CD4-positive, alpha-beta T cell treated with Interleukin-2 at 100 ng/mL for 4 hours (primary cell): Measurements from ENCODE around the gene KASH5.
"Not testable (repeated sequence)": the region's sequence is repeated elsewhere in the genome, so short reads cannot be mapped to it uniquely, and the experiment has no call there.

ENCODE experiments used
- DNase-seq: peaks from one replicate; pipeline ENCODE4 v3.0.0-alpha.2; 2020; ENCODE audit warnings: low spot score

The KASH5 gene

DNA sequence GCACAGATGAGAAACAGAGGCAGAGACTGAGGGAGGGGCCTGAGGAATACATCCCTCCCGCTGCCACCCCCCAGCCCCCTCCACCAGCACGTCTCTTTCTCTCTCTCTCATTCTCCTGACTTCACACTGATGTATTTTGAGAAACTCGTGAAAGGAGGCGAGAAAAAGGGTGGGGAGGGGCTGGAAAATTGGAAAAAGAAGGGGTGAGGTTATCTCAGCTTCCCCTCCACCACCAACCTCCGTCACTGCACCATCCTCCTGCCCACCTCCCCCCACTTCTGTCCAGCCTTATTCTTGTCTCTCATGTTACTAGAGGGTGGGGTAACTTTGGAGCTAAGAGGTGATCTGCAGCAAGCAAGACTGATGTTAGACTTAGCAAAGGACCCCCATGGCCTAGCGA lies 51.8 kb downstream of the KASH5 start:
- no peak for DNase-seq

DNA sequence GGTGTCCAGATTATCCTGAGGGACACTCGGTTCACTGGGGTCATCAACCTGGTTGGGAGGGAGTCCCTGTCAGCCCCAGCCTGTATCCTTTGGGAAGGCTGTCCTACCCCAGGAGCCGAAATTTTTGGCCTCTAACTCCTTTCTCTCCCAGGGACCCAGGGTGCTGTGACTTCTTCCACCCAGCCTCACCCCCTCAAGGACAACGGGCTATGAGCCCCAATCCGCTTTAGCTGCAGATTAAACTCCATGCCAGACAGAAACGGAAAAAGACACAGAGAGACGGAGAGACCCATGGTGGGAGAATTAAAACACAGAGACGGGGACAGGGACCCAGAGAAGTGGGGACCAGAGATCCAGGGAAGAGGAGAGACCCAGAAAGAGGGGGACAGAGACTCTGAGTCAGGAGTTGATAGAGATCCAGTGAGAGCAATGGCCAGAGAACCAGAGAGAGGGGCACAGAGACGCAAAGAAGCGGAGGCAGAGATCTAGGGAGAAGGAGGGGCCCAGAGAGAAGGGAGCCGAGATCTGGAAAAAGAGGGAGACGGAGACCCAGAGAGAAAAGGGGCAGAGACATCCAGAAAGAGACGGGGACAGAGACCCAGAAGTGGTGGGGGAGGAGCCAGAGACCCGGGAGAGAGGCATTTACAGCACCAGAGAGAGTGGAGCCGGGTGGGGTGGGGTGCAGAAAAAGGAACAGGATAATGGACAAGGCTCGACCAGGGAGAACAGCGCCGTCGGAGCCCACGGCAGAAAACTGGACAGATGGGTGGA lies 52.6 kb downstream of the KASH5 start:
- no peak for DNase-seq

DNA sequence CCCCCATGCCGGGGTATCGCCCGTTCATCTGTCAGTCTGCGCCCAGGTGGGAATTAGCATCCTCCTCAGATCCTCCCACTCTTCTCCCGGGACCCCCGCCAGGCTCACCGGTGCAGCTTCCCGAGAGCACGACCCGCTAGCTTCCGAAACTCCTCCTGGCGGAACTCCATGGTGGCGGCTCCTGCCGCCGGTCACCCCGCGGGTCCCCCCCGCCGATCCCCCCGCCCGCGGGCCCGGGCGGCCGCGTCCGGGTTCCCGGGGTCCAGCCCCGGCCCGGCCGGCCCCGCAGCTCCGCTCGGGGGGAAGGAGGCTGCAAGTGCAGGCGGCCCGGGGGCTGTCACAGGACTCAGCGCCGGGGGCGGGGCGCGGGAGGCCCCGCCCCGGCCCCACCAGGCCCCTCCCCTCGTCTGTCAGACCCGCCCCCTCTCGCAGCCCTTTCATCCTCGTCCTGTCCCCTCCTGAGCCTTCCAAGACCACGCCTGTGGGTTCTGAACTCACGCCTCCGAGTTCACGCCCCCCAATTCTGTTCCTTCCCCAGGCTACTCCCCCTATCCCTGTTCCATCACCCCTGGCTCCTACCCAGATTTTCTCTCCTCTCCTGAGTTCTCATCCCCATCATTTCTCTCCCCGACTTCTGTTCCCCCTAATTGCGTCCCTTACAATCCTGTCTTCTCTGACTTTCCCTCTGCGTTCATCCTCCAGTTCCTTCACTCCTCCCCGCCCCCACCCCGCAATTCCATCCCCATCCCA lies 53.3 kb downstream of the KASH5 start, which contains the start of gene SLC17A7:
Gene SLC17A7, minus strand, starts transcription at position 318 of the 750 bp plus-strand sequence. Its CDS starts 148 bp downstream, at position 170.
- no peak for DNase-seq

GRCh38 chr19:49441960-49442350 lies 53.9 kb downstream of the KASH5 start:
- DNase-seq = no peak

DNA sequence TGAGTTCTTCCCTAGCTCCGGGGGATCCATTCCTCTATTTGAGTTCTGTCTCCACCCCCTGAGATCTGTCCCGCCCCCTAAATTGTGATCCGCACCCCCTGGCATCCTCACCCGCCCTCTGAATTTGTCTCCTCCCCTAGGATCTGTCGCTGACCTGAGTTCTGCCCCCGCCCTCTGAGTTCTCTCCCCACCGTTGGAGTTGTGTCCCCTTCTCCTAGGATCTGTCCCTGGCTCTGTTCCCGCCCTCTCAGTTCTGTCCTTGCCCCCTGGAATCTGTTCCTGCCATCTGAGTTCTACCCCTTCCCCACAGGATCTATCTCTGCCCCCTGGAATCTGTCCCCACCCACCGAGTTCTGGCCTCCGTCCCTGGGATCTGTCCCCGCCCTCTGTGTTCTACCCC lies 54.3 kb downstream of the KASH5 start:
- no peak for DNase-seq

GRCh38 chr19:49442771-49443365 lies 54.8 kb downstream of the KASH5 start:
- DNase-seq = peak; percentile 37

- peak; percentile 93 for DNase-seq
Observed at GRCh38 chr19:49443366-49444099, 55.5 kb downstream of the KASH5 start.

GRCh38 chr19:49444100-49444700 lies 56.2 kb downstream of the KASH5 start:
- not testable (repeated sequence) for DNase-seq

- DNase-seq = no peak
Observed at GRCh38 chr19:49445997-49446396, 57.9 kb downstream of the KASH5 start.

GRCh38 chr19:49447485-49448431 lies 59.7 kb downstream of the KASH5 start:
- DNase-seq = no peak

DNA sequence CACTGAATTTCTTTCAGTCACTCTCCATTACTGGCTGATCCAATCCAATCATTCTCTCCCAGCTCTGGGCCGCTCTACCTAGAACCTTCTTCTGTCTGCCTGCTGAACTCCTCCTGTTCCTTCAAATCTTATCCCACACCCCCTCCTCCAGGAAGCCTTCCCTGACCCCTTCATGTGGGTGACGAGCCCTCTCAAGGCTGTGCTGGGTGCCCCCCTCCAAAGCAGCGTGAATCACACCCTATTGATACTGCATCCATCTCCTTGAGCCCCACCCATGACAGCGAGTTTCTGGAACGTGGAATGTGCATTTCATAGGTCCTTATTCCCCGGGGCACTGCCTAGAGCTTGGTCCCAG lies 60.4 kb downstream of the KASH5 start:
- DNase-seq = no peak

- DNase-seq = no peak
Observed at GRCh38 chr19:49450405-49450804, 62.4 kb downstream of the KASH5 start.

DNA sequence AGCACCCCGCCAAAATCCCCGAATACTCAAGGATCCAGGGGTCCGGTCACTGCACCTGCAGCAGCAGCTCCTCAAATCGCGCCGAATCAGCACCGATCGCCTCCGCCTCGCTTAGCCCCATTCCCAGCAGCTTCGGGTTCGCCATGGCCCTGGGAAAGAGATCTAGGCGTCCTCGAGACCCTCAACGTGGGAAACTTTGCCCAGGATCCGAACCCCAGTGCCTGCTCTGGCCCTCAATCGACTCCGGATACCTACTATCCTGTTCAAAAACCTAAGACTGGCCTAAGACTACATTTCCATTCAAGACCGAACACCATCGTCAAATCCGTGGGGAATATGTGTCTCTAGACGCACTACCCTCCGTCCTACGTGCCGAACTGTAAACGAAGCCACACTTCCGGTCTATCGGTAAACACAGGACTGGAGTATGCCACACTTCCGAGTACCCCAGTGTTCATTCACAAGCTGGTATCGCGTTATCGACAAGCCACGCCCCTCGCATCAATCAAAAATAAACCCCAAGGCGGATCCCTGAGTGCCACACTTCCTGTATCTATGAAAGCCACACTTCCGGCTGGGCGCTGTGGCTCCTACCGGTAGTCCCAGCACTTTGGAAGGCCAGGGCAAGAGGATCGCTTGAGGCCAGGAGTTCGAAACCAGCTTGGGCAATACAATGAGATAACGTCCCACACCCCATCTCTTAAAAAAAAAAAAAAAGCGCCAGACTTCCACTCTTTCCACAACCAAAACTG lies 63.6 kb downstream of the KASH5 start, which contains the start of gene PIH1D1:
Gene PIH1D1, minus strand, starts transcription at position 385 of the 752 bp plus-strand sequence. Its CDS starts 240 bp downstream, at position 145.
- peak; percentile 98 for DNase-seq

DNA sequence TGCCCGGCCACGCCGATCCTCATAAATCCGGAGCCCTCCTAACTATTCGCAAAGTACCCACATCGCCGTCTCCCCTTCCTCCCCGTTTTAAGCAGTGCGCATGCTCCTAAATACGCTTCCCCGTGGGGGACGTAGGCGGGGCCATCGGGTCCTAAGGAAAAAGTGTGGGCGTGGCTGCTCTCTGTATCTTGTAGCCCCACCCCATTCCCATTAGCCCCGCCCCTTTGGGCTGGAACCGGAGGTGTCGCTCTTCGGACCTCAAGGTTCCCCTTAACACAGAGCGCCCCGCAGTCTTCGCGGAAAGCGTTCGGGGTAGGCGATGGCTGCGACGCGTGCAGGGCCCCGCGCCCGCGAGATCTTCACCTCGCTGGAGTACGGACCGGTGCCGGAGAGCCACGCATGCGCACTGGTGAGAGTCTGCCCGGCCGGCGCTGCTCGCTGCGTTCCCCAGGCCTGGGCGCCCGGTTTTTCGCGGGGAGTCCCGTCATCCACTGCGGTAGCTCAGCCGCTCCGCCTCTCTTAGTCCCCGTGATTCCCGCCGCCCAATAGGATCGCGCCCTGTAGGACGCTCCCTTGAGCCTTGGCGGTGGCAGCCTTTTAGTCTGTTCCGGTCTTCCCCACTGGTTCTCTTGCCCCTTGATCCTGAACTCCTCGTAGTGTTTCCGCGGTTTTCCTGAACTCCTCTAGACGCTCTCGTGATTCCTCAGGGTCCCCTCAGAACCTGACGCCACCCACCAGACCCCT lies 65.1 kb downstream of the KASH5 start, which contains the start of gene ALDH16A1:
Gene ALDH16A1, plus strand, starts transcription at position 213 of the 744 bp plus-strand sequence. Its CDS starts 107 bp downstream, at position 320.
- DNase-seq = peak; percentile 98

GRCh38 chr19:49453757-49454240 lies 65.8 kb downstream of the KASH5 start:
- no peak for DNase-seq

DNA sequence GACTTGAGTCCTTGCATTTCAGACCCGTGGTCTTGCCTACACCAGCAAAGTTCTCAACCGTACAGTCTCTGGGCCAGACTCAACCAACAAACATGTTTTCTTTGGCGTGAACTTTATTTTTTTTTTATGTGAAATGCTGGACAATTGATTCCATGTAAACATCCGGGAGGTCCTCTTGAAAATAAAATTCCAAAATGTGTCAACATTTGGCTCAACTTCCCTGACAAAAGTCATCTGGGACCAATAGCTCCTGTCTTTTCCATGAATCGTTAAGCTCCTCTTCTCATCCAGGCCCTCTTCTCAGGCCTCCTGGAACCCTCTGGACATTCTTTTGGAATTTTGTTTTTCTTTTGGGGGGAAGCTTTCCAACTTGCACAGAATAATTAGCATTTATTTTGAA lies 67.7 kb downstream of the KASH5 start:
- DNase-seq = no peak

- no peak for DNase-seq
Observed at GRCh38 chr19:49456326-49456725, 68.3 kb downstream of the KASH5 start.

- DNase-seq = no peak
Observed at GRCh38 chr19:49458567-49458903, 70.5 kb downstream of the KASH5 start.

DNA sequence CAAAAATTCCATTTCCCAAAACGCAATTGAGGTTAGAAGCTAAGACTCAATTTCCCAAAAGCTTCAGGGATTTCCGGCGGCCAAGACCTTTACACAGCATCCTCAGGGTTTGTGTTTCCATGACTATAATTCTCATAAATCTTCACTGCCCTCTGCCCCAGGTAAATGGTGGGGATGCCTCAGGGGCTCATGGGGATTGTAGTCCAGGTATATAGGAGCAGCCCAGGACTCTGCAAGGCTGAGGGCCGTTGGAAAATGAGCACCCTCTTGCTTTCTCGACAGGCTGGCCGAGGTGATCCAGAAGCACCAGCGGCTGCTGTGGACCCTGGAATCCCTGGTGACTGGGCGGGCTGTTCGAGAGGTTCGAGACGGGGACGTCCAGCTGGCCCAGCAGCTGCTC lies 71.3 kb downstream of the KASH5 start:
- DNase-seq = no peak
